Stomach (tissue), 4 donors: Measurements from ENCODE around the gene SOD3.

Source experiments
- EP300 ChIP-seq: sonication (generic); formaldehyde crosslinking; IDR thresholded peaks from one replicate; pipeline ENCODE4 v1.6.1; 2017; ENCODE audit warnings: antibody characterized with exemption
- POLR2A ChIP-seq, 4 donors: fragments of 450-650 bp; IDR thresholded peaks; one replicate each; pipeline ENCODE4 v1.6.1; 2016; ENCODE audit warnings: antibody characterized with exemption in 4 of 4, control low read depth in 2 of 4, mild to moderate bottlenecking in 1 of 4, moderate library complexity in 1 of 4
- POLR2AphosphoS5 ChIP-seq, 3 donors: sonication (generic); formaldehyde crosslinking; IDR thresholded peaks; one replicate each; pipeline ENCODE4 v1.6.1; 2016; ENCODE audit warnings: antibody characterized with exemption in 3 of 3
- TF ChIP-seq, protein P1 (sequence below), 7 experiments: fragments of 450-650 bp in 4 of 7; fragments of 200-600 bp in 3 of 7; sonication (generic) in 3 of 7; IDR thresholded peaks; one replicate each; pipeline ENCODE4 v1.5.1; 2016 to 2019; ENCODE audit warnings: antibody characterized with exemption in 7 of 7, control low read depth in 2 of 7, mild to moderate bottlenecking in 1 of 7

DNA sequence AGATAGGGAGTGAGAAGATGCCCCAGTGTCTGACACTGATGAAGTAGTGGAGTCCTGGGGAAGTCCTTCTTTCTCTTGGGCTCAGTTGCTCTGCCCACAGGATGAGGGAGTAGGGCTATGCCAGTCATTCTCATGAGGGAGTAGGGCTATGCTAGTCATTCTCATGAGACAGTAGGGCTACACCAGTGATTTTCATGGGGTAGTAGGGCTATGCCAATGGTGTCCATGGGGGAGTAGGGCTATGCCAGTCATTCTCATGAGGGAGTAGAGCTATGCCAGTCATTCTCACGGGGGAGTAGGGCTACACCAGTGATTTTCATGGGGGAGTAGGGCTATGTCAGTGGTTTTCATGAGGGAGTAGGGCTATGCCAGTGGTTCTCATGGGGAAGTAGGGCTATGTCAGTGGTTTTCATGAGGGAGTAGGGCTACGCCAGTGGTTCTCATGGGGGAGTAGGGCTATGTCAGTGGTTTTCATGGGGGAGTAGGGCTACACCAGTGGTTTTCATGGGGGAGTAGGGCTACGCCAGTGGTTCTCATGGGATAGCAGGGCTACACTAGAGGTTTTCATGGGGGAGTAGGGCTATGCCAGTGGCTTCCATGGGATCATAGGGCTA, 43.3 kb upstream of the SOD3 start:
- no peak for TF ChIP-seq POLR2A (IDR thresholded peaks at IDR 0.05)
- TF ChIP-seq, protein P1, sequence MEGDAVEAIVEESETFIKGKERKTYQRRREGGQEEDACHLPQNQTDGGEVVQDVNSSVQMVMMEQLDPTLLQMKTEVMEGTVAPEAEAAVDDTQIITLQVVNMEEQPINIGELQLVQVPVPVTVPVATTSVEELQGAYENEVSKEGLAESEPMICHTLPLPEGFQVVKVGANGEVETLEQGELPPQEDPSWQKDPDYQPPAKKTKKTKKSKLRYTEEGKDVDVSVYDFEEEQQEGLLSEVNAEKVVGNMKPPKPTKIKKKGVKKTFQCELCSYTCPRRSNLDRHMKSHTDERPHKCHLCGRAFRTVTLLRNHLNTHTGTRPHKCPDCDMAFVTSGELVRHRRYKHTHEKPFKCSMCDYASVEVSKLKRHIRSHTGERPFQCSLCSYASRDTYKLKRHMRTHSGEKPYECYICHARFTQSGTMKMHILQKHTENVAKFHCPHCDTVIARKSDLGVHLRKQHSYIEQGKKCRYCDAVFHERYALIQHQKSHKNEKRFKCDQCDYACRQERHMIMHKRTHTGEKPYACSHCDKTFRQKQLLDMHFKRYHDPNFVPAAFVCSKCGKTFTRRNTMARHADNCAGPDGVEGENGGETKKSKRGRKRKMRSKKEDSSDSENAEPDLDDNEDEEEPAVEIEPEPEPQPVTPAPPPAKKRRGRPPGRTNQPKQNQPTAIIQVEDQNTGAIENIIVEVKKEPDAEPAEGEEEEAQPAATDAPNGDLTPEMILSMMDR (IDR thresholded peaks at IDR 0.05): no peak
- TF ChIP-seq POLR2AphosphoS5 (IDR thresholded peaks at IDR 0.05): no peak
- TF ChIP-seq EP300: no peak
